HG03060 (cell line): ENCODE results near the gene KPTN.

Experiments used
- ATAC-seq: cut with Tn5 transposase; IDR thresholded peaks from one replicate; pipeline ENCODE4 v1.9.1; 2021; ENCODE audit warnings: low read depth, moderate number of reproducible peaks; ENCODE audit not compliant: unreplicated experiment

KPTN gene

GRCh38 chr19:47509170-47509847, 25.3 kb upstream of the KPTN start:
- ATAC-seq = no peak

GRCh38 chr19:47508721-47509120, 24.7 kb upstream of the KPTN start:
- no peak for ATAC-seq

GRCh38 chr19:47507924-47508553, 24.0 kb upstream of the KPTN start:
- no peak for ATAC-seq

- ATAC-seq = no peak
These were observed 23.0 kb upstream of the KPTN start for GRCh38 chr19:47507012-47507411.

- no peak for ATAC-seq
These were observed 22.4 kb upstream of the KPTN start for GRCh38 chr19:47506459-47506858.

GRCh38 chr19:47505506-47505905, 21.5 kb upstream of the KPTN start:
- ATAC-seq = no peak

- ATAC-seq = no peak
These were observed 19.8 kb upstream of the KPTN start for GRCh38 chr19:47503826-47504150.

- ATAC-seq = no peak
These were observed 19.3 kb upstream of the KPTN start for GRCh38 chr19:47503130-47503825.

GRCh38 chr19:47499863-47500830, 16.1 kb upstream of the KPTN start:
- ATAC-seq = no peak

- ATAC-seq = no peak
These were observed 15.4 kb upstream of the KPTN start for GRCh38 chr19:47499371-47499770.

GRCh38 chr19:47498561-47498960, 14.5 kb upstream of the KPTN start:
- ATAC-seq = no peak

- no peak for ATAC-seq
These were observed 14.0 kb upstream of the KPTN start for GRCh38 chr19:47497821-47498520.

- ATAC-seq = no peak
These were observed 13.2 kb upstream of the KPTN start for GRCh38 chr19:47497050-47497766.

GRCh38 chr19:47495478-47496372, 11.7 kb upstream of the KPTN start:
- no peak for ATAC-seq

- no peak for ATAC-seq
These were observed 10.7 kb upstream of the KPTN start for GRCh38 chr19:47494729-47495128.

- no peak for ATAC-seq
These were observed 10.2 kb upstream of the KPTN start for GRCh38 chr19:47494211-47494547.

- no peak for ATAC-seq
These were observed 9.6 kb upstream of the KPTN start for GRCh38 chr19:47493378-47494210.
